B cell (primary cell): ENCODE data around the gene SH3RF3. TPM values are rescaled to one million over a fixed set of nuclear protein-coding genes. Genes with fewer than 3 reads are reported as not detected.
A peak's percentile ranks its signal among the peaks of the same experiment; 100 is the strongest.

Experiments
- ATAC-seq: fragments of 200-7000 bp; cut with Tn5 transposase; one replicate; pipeline ENCODE4 v1.10.0; 2021; ENCODE audit warnings: low read depth, mild to moderate bottlenecking, moderate number of reproducible peaks, moderate library complexity
- CTCF ChIA-PET: fragments of 350-600 bp; sonication (Branson Sonifier 250); formaldehyde crosslinking; loops from one replicate; lab custom pipeline; 2021; ENCODE audit warnings: antibody characterized with exemption, inconsistent platforms; lab: Charles Lee
- POLR2A ChIA-PET: fragments of 350-600 bp; sonication (Branson Sonifier 250); formaldehyde crosslinking; loops from one replicate; lab custom pipeline; 2021; ENCODE audit warnings: antibody characterized with exemption; lab: Charles Lee
- DNase-seq: peaks from one replicate; pipeline ENCODE4 v3.0.0; 2013
- H2AFZ ChIP-seq: 2 replicates; pipeline ENCODE4 v1.6.1; 2012; ENCODE audit warnings: mild to moderate bottlenecking, low read depth, low read length; ENCODE audit not compliant: insufficient read depth, poor library complexity, severe bottlenecking
- H3K27ac ChIP-seq, 2 donors: 1 replicate in 1 of 2; 2 replicates in 1 of 2; pipeline ENCODE4 v1.5.1; 2012 to 2013; ENCODE audit warnings: low read length in 2 of 2, mild to moderate bottlenecking in 2 of 2, moderate library complexity in 1 of 2
- H3K27me3 ChIP-seq, 4 experiments: fragments of 200-600 bp in 1 of 4; sonication (generic) in 1 of 4; replicated peaks in 1 of 4; 1 replicate in 2 of 4; 2 replicates in 2 of 4; pipeline versions ENCODE4 v1.6.1 to v1.7.0; 2013 to 2016; ENCODE audit warnings: low read length in 3 of 4, mild to moderate bottlenecking in 2 of 4, mixed read lengths in 1 of 4, moderate library complexity in 1 of 4; ENCODE audit not compliant: insufficient read depth in 4 of 4, control insufficient read depth in 3 of 4; ENCODE audit errors: control extremely low read depth in 1 of 4
- H3K36me3 ChIP-seq, 2 experiments: replicated peaks in 1 of 2; 1 replicate in 1 of 2; 2 replicates in 1 of 2; pipeline versions ENCODE4 v1.6.1 to v1.7.1; 2013; ENCODE audit warnings: low read length in 1 of 2; ENCODE audit not compliant: insufficient read depth in 2 of 2, control insufficient read depth in 1 of 2; ENCODE audit errors: control extremely low read depth in 1 of 2, extremely low read depth in 1 of 2
- H3K4me1 ChIP-seq, 2 donors: fragments of 200-600 bp in 1 of 2; sonication (generic) in 1 of 2; 1 replicate in 1 of 2; 2 replicates in 1 of 2; pipeline versions ENCODE4 v1.5.1 to v1.6.1; 2013 to 2017; ENCODE audit warnings: low read length in 2 of 2; ENCODE audit not compliant: control insufficient read depth in 2 of 2, insufficient read depth in 2 of 2
- H3K4me2 ChIP-seq: replicated peaks from 2 replicates; pipeline ENCODE3; 2012; ENCODE audit warnings: mild to moderate bottlenecking, low read depth, low read length; ENCODE audit not compliant: poor library complexity, severe bottlenecking
- H3K4me3 ChIP-seq, 5 experiments: fragments of 200-600 bp in 1 of 5; sonication (generic) in 1 of 5; 1 replicate in 3 of 5; 2 replicates in 2 of 5; pipeline versions ENCODE4 v1.5.1 to v1.7.0; 2011 to 2016; ENCODE audit warnings: low read length in 4 of 5, mild to moderate bottlenecking in 4 of 5, low read depth in 2 of 5, control low read depth in 1 of 5, moderate library complexity in 1 of 5; ENCODE audit not compliant: insufficient read depth in 1 of 5; ENCODE audit errors: control extremely low read depth in 1 of 5, extremely low read depth in 1 of 5
- H3K79me2 ChIP-seq: fragments of 200-600 bp; sonication (generic); one replicate; pipeline ENCODE4 v1.6.0; 2016; ENCODE audit warnings: low read length; ENCODE audit not compliant: control insufficient read depth, insufficient read depth
- H3K9ac ChIP-seq: fragments of 200-600 bp; sonication (generic); 2 replicates; pipeline ENCODE4 v1.6.1; 2017; ENCODE audit warnings: mild to moderate bottlenecking, low read length, moderate library complexity
- H3K9me3 ChIP-seq, 3 donors: one replicate each; pipeline versions ENCODE4 v1.6.1 to v1.7.1; 2013; ENCODE audit warnings: low read length in 2 of 3; ENCODE audit not compliant: control insufficient read depth in 2 of 3, insufficient read depth in 1 of 3; ENCODE audit errors: control extremely low read depth in 1 of 3
- H4K20me1 ChIP-seq: 2 replicates; pipeline ENCODE4 v1.6.0; 2012; ENCODE audit warnings: mild to moderate bottlenecking, low read length; ENCODE audit not compliant: insufficient read depth, control insufficient read depth, poor library complexity, severe bottlenecking
- H3K27ac Mint-ChIP-seq: one replicate; pipeline ENCODE4 v1.8.0; 2021; ENCODE audit warnings: mixed read lengths
- H3K27me3 Mint-ChIP-seq: one replicate; pipeline ENCODE4 v1.8.0; 2021; ENCODE audit warnings: mixed read lengths
- H3K4me1 Mint-ChIP-seq: one replicate; pipeline ENCODE4 v1.8.0; 2021; ENCODE audit warnings: mixed read lengths
- H3K4me3 Mint-ChIP-seq: one replicate; pipeline ENCODE4 v1.8.0; 2021; ENCODE audit warnings: mixed read lengths
- H3K9me3 Mint-ChIP-seq: one replicate; pipeline ENCODE4 v1.8.0; 2022; ENCODE audit warnings: mixed read lengths; ENCODE audit not compliant: insufficient read depth
- CTCF ChIP-seq: fragments of 200-600 bp; IDR thresholded peaks from one replicate; pipeline ENCODE4 v1.8.0; 2022; ENCODE audit warnings: antibody characterized with exemption, mild to moderate bottlenecking
- EZH2 ChIP-seq: IDR thresholded peaks from 2 replicates; pipeline ENCODE4 v1.6.1; 2012; ENCODE audit warnings: borderline replicate concordance, low read depth, mild to moderate bottlenecking, moderate library complexity, low read length; ENCODE audit not compliant: insufficient read depth, poor library complexity, severe bottlenecking
- WGBS: methylation state at CpG from one replicate; pipeline ENCODE4 v1.1.5; 2013; ENCODE audit warnings: missing lambda C conversion rate; ENCODE audit not compliant: insufficient coverage; 5-methylcytosine and 5-hydroxymethylcytosine counted together
- intact Hi-C: fragments of 100-400 bp; cut with micrococcal nuclease; formaldehyde crosslinking; loops from one replicate; pipeline ENCODE4 v1.10.0; 2022
- polyA plus RNA-seq: library from polyadenylated mRNA; depleted of rRNA; stranded (reverse); fragments of >200 nt; gene quantifications from 2 replicates; pipeline ENCODE4 v1.2.3, GENCODE V29; 2012
- total RNA-seq, 2 donors: library from RNA; stranded (reverse); fragments of 120-200 nt in 1 of 2; gene quantifications; 1 replicate in 1 of 2; 2 replicates in 1 of 2; pipeline versions ENCODE4 v1.2.3 to v1.2.4, GENCODE V29; 2013 to 2022

SH3RF3 gene
- total and polyA plus RNA-seq, 2 donors (not counting 1 experiment from before 2014, with no cell fraction given), result 0.07 to 1.2 TPM

GRCh38 chr2:109253217-109253616 is 124.2 kb downstream of the SH3RF3 start:
- peaks cover 50% of the 10 kb centered on the region for H3K4me1 Mint-ChIP-seq
- no peaks in the 10 kb centered on the region for H3K9me3 ChIP-seq

More at GRCh38 chr2:109253217-109253616, 124.2 kb downstream of the SH3RF3 start:
- TF ChIP-seq CTCF (no peak), EZH2 (no peak)
- H3K4me1 ChIP-seq, result peaks cover 45 to 46% of the 10 kb centered on the region in 2 donors
- no peak overlapping the region for H2AFZ ChIP-seq
- Mint-ChIP-seq H3K27ac (peak overlapping the region; percentile 10), H3K9me3 (no peaks in the 10 kb centered on the region), H3K27me3 (no peaks in the 10 kb centered on the region), H3K4me3 (no peak overlapping the region)
- H3K4me2 ChIP-seq, result no peak overlapping the region
- ATAC-seq, result no peak
- no peaks in the 10 kb centered on the region for H3K36me3 ChIP-seq
- H3K27me3 ChIP-seq, result no peaks in the 10 kb centered on the region
- DNase-seq, result no peak
- no peak overlapping the region for H3K27ac ChIP-seq
- no peaks in the 10 kb centered on the region for H3K79me2 ChIP-seq
- H3K4me3 ChIP-seq, result no peak overlapping the region
- H4K20me1 ChIP-seq, result no peaks in the 10 kb centered on the region
- ChIA-PET POLR2A (interaction anchor here (0.6 kb wide), 1 partner anchor 39 kb away, joined by 3 read pairs; no protein-coding TSS in a partner anchor), CTCF (no interaction called here)
- 98% methylated on average over 6 of the region's 7 CpGs for WGBS
- intact Hi-C loops, result loop anchor here (10.0 kb wide), 1 partner anchor 118 kb away; no protein-coding TSS in a partner anchor
- no peak overlapping the region for H3K9ac ChIP-seq
